HG02840 (cell line): Measurements from ENCODE around the gene C2orf78.
"Not testable (repeated sequence)": the region's sequence is repeated elsewhere in the genome, so short reads cannot be mapped to it uniquely, and the experiment has no call there.

ENCODE experiments used
- ATAC-seq: cut with Tn5 transposase; IDR thresholded peaks from one replicate; pipeline ENCODE4 v1.9.1; 2021; ENCODE audit warnings: mild to moderate bottlenecking, moderate library complexity, moderate number of reproducible peaks; ENCODE audit not compliant: unreplicated experiment, low FRiP score

Gene C2orf78

GRCh38 chr2:73783883-73784282 lies at the start of gene C2orf78:
Gene C2orf78, plus strand, starts transcription at chr2:73784183. Its CDS starts 127 bp downstream, at chr2:73784310.
- not testable (repeated sequence) for ATAC-seq

- ATAC-seq: no peak
Observed at GRCh38 chr2:73736378-73736777, 47.6 kb upstream of the C2orf78 start.

GRCh38 chr2:73736855-73737779 lies 46.9 kb upstream of the C2orf78 start, which contains the start of gene TPRKB:
Gene TPRKB, minus strand, starts transcription at chr2:73737345. Its CDS starts 2,776 bp downstream, at chr2:73734569.
- ATAC-seq: peak; percentile 97

GRCh38 chr2:73739101-73739500 lies 44.9 kb upstream of the C2orf78 start:
- ATAC-seq: no peak

- no peak for ATAC-seq
Observed at GRCh38 chr2:73740767-73741166, 43.2 kb upstream of the C2orf78 start.

GRCh38 chr2:73746015-73746876 lies 37.7 kb upstream of the C2orf78 start:
- no peak for ATAC-seq

- no peak for ATAC-seq
Observed at GRCh38 chr2:73746877-73747208, 37.1 kb upstream of the C2orf78 start.

- no peak for ATAC-seq
Observed at GRCh38 chr2:73749314-73749713, 34.7 kb upstream of the C2orf78 start.

- ATAC-seq: not testable (repeated sequence)
Observed at GRCh38 chr2:73754332-73754731, 29.7 kb upstream of the C2orf78 start.

GRCh38 chr2:73759285-73759764 lies 24.7 kb upstream of the C2orf78 start:
- ATAC-seq: no peak

GRCh38 chr2:73759904-73760303 lies 24.1 kb upstream of the C2orf78 start:
- ATAC-seq: no peak

GRCh38 chr2:73762571-73762970 lies 21.4 kb upstream of the C2orf78 start:
- ATAC-seq: no peak

- ATAC-seq: no peak
Observed at GRCh38 chr2:73764945-73765344, 19.0 kb upstream of the C2orf78 start.

GRCh38 chr2:73766349-73766748 lies 17.6 kb upstream of the C2orf78 start:
- no peak for ATAC-seq

GRCh38 chr2:73766994-73767393 lies 17.0 kb upstream of the C2orf78 start:
- no peak for ATAC-seq

GRCh38 chr2:73770725-73771124 lies 13.3 kb upstream of the C2orf78 start:
- no peak for ATAC-seq

GRCh38 chr2:73772819-73773218 lies 11.2 kb upstream of the C2orf78 start:
- ATAC-seq: no peak

GRCh38 chr2:73776381-73776780 lies 7.6 kb upstream of the C2orf78 start:
- no peak for ATAC-seq

GRCh38 chr2:73776869-73777519 lies 7.0 kb upstream of the C2orf78 start:
- ATAC-seq: no peak

- not testable (repeated sequence) for ATAC-seq
Observed at GRCh38 chr2:73778867-73779466, 5.0 kb upstream of the C2orf78 start.
